ENCODE results near the gene MYBPC1.

Gene MYBPC1

GRCh38 chr12:101599771-101600484 lies 5.2 kb downstream of the MYBPC1 start:
- DNase-seq, result no peak

- peak; percentile 83 for DNase-seq
These were observed 9.4 kb downstream of the MYBPC1 start for GRCh38 chr12:101604132-101604531.

- no peak for DNase-seq
These were observed 13.1 kb downstream of the MYBPC1 start for GRCh38 chr12:101607894-101608293.

GRCh38 chr12:101608301-101609133 lies 13.7 kb downstream of the MYBPC1 start:
- DNase-seq, result peak; percentile 23

GRCh38 chr12:101609198-101609597 lies 14.4 kb downstream of the MYBPC1 start:
- DNase-seq, result no peak

GRCh38 chr12:101612160-101612916 lies 17.6 kb downstream of the MYBPC1 start:
- no peak for DNase-seq

GRCh38 chr12:101616027-101616494 lies 21.3 kb downstream of the MYBPC1 start:
- no peak for DNase-seq

GRCh38 chr12:101619026-101619786 lies 24.4 kb downstream of the MYBPC1 start:
- peak; percentile 86 for DNase-seq

GRCh38 chr12:101619858-101620761 lies 25.3 kb downstream of the MYBPC1 start:
- peak; percentile 95 for DNase-seq

GRCh38 chr12:101620762-101621133 lies 26.0 kb downstream of the MYBPC1 start:
- DNase-seq, result no peak

- DNase-seq, result no peak
These were observed 33.9 kb downstream of the MYBPC1 start for GRCh38 chr12:101628676-101629075.

GRCh38 chr12:101634724-101635123 lies 40.0 kb downstream of the MYBPC1 start:
- DNase-seq, result no peak

GRCh38 chr12:101637936-101638335 lies 43.2 kb downstream of the MYBPC1 start:
- DNase-seq, result no peak

- DNase-seq, result peak; percentile 86
These were observed 47.6 kb downstream of the MYBPC1 start for GRCh38 chr12:101642115-101643067.

- DNase-seq, result no peak
These were observed 52.9 kb downstream of the MYBPC1 start for GRCh38 chr12:101647711-101648110.

GRCh38 chr12:101648195-101648594 lies 53.4 kb downstream of the MYBPC1 start:
- no peak for DNase-seq

- DNase-seq, result no peak
These were observed 55.8 kb downstream of the MYBPC1 start for GRCh38 chr12:101650346-101651117.

GRCh38 chr12:101653030-101653429 lies 58.3 kb downstream of the MYBPC1 start:
- peak; percentile 22 for DNase-seq

- peak; percentile 83 for DNase-seq
These were observed 58.7 kb downstream of the MYBPC1 start for GRCh38 chr12:101653503-101653902.
